BLaER1 (cell line): ENCODE measurements around the gene TMPRSS11A.

Experiments
- H3K27ac ChIP-seq: shearing (Covaris generic); formaldehyde crosslinking; 2 replicates; pipeline ENCODE4 v1.8.1; 2022
- H3K27me3 ChIP-seq: shearing (Covaris generic); formaldehyde crosslinking; 2 replicates; pipeline ENCODE4 v1.8.1; 2022
- H3K36me3 ChIP-seq: shearing (Covaris generic); formaldehyde crosslinking; 2 replicates; pipeline ENCODE4 v1.8.1; 2022
- H3K4me1 ChIP-seq: shearing (Covaris generic); formaldehyde crosslinking; 2 replicates; pipeline ENCODE4 v1.8.1; 2022
- H3K4me2 ChIP-seq: shearing (Covaris generic); formaldehyde crosslinking; 2 replicates; pipeline ENCODE4 v1.8.1; 2022
- H3K4me3 ChIP-seq: shearing (Covaris generic); formaldehyde crosslinking; 2 replicates; pipeline ENCODE4 v1.8.1; 2022
- H3K9ac ChIP-seq: shearing (Covaris generic); formaldehyde crosslinking; 2 replicates; pipeline ENCODE4 v1.8.1; 2022
- H3K9me3 ChIP-seq: shearing (Covaris generic); formaldehyde crosslinking; 2 replicates; pipeline ENCODE4 v1.8.1; 2022
- H4K20me1 ChIP-seq: shearing (Covaris generic); formaldehyde crosslinking; 2 replicates; pipeline ENCODE4 v1.8.1; 2022
- Cebpa-rat ChIP-seq: shearing (Covaris generic); IDR thresholded peaks from 2 replicates; pipeline ENCODE4 v1.8.1; 2022

Gene TMPRSS11A

DNA sequence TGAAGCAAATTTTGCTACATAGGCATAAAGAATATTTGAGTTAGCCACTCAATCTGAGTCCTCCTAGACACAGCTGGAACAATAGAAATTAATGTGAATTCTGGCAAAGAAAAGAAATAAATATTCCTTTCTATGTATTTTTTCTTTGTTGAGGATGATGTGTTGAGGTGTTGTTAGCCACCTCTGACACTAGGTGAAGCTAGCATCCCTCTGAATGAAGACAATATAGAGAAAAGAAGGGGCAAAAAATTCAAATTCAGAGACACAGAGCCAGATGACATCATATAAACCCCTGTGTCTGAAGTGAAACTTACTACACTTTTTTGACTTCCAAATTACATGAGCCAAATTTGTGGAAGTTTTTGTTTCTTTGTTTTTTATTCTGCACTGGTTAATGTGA is 44.9 kb downstream of the TMPRSS11A start:
- Histone ChIP-seq H4K20me1 (no peaks in the 10 kb centered on the region), H3K4me1 (peaks cover 8% of the 10 kb centered on the region), H3K4me3 (no peak overlapping the region), H3K36me3 (no peaks in the 10 kb centered on the region), H3K9me3 (no peaks in the 10 kb centered on the region), H3K27me3 (no peaks in the 10 kb centered on the region), H3K4me2 (no peak overlapping the region), H3K27ac (no peak overlapping the region), H3K9ac (no peak overlapping the region)
- no peak for TF ChIP-seq Cebpa-rat

DNA sequence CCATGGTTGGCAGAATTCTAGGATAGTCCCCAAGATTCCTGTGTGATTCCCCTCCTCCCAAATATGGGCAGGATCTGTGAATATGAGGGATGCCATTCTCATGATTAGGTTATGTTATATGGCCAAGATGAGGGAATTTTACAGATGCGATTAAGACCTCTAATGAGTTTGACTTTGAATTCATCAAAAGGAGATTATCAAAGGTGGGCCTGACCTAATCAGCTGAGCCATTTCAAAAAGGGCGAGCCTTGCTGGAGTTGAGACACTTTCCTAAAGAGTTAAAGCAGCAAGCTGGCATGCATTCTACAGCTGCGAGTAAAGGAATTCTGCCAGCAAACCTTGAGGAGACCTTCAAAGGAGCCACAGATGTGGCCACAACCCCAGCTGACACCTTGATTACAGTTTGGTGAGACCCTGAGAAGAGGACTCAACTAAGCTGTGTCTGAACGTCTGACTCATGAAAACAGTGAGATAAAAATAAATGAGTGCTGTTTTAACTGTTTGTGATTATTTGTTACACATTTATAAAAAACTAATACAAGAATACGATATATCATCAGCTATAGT is 47.8 kb downstream of the TMPRSS11A start:
- TF ChIP-seq Cebpa-rat: no peak
- H3K4me3 ChIP-seq: no peak overlapping the region
- no peak overlapping the region for H3K27ac ChIP-seq
- no peaks in the 10 kb centered on the region for H4K20me1 ChIP-seq
- no peaks in the 10 kb centered on the region for H3K9me3 ChIP-seq
- H3K36me3 ChIP-seq: no peaks in the 10 kb centered on the region
- no peaks in the 10 kb centered on the region for H3K27me3 ChIP-seq
- no peaks in the 10 kb centered on the region for H3K4me1 ChIP-seq
- H3K9ac ChIP-seq: no peak overlapping the region
- no peak overlapping the region for H3K4me2 ChIP-seq

DNA sequence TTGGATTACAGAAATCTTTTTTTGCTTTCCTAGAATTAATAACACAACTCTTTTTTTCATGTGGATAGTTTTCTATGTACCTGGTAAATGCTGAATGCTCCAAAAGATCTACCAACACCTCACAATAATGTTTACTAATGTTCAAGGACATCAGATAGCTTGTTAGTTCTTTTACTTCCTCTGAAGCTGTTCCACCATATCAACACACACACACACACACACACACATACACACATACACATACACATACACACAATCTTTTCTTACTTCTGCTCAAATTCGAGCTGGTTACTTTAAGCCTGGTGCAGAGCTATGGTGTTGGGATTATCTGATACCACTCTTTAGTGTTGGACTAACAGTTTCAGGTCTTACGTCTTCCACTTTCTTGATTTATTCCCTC is 51.2 kb downstream of the TMPRSS11A start:
- H3K9me3 ChIP-seq: no peaks in the 10 kb centered on the region
- no peak overlapping the region for H3K27ac ChIP-seq
- H4K20me1 ChIP-seq: no peaks in the 10 kb centered on the region
- H3K4me1 ChIP-seq: no peaks in the 10 kb centered on the region
- H3K4me3 ChIP-seq: no peak overlapping the region
- H3K9ac ChIP-seq: no peak overlapping the region
- TF ChIP-seq Cebpa-rat: no peak
- no peak overlapping the region for H3K4me2 ChIP-seq
- no peaks in the 10 kb centered on the region for H3K36me3 ChIP-seq
- H3K27me3 ChIP-seq: no peaks in the 10 kb centered on the region

DNA sequence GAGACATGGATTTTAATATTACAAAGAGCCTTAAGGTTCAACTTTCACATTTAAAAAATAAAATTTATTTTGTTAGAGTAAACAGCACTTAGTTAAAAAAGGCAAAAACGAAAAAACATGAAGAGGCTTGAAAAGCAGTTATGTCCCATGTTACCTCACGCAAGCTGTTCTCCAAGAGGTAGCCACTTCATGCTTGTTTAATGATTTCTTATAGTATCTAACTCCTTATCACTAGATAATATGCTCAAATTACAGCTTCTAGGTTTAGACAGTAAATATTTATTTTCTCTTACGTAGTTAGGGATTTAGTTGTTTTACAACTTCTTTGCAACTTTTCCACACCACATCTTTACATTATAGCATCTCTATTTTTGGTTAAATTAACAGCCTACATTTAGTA is 51.7 kb downstream of the TMPRSS11A start:
- H3K36me3 ChIP-seq: no peaks in the 10 kb centered on the region
- no peaks in the 10 kb centered on the region for H3K9me3 ChIP-seq
- no peaks in the 10 kb centered on the region for H4K20me1 ChIP-seq
- H3K9ac ChIP-seq: no peak overlapping the region
- H3K4me3 ChIP-seq: no peak overlapping the region
- TF ChIP-seq Cebpa-rat: no peak
- H3K27ac ChIP-seq: no peak overlapping the region
- no peak overlapping the region for H3K4me2 ChIP-seq
- no peaks in the 10 kb centered on the region for H3K27me3 ChIP-seq
- no peaks in the 10 kb centered on the region for H3K4me1 ChIP-seq

DNA sequence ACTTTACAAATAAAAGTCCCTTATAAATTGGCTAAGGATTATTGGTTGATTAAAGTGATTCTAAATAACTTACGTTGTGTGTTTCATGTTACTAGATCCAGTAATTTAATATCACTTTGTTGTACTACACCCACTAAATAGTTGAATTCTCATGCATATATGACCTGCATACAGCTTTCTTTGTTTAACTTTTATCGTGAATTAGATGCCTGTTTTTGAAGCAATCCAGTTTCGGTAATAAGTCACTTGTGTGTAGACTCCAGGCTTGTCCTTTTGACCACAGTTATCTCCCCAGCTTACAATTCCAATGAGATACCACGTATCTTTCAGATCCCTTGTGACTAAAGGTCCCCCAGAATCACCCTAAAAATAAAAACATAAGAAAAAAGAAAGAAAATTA is 52.2 kb downstream of the TMPRSS11A start:
- Histone ChIP-seq H3K27me3 (no peaks in the 10 kb centered on the region), H3K4me3 (no peak overlapping the region), H3K4me1 (no peaks in the 10 kb centered on the region), H3K4me2 (no peak overlapping the region), H3K9me3 (no peaks in the 10 kb centered on the region), H4K20me1 (no peaks in the 10 kb centered on the region), H3K36me3 (no peaks in the 10 kb centered on the region), H3K9ac (no peak overlapping the region), H3K27ac (no peak overlapping the region)
- no peak for TF ChIP-seq Cebpa-rat

DNA sequence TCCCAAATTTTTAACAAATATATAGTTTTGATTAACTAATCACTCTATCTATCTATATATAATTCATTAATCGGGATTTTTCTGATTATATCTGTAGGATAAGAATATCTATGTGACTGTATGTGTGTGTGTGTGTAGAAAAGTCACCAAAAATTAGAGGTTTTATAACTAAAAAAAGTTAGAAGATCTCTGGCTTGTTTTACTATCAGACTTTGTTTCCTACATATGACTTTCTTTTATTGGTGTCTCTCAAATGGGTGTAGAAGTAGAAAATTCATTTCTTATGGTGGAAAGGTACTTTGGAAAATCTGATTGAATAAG is 52.7 kb downstream of the TMPRSS11A start:
- no peaks in the 10 kb centered on the region for H3K27me3 ChIP-seq
- H3K9ac ChIP-seq: no peak overlapping the region
- no peak overlapping the region for H3K4me3 ChIP-seq
- H3K27ac ChIP-seq: no peak overlapping the region
- H4K20me1 ChIP-seq: no peaks in the 10 kb centered on the region
- no peak for TF ChIP-seq Cebpa-rat
- H3K36me3 ChIP-seq: no peaks in the 10 kb centered on the region
- no peak overlapping the region for H3K4me2 ChIP-seq
- no peaks in the 10 kb centered on the region for H3K9me3 ChIP-seq
- H3K4me1 ChIP-seq: no peaks in the 10 kb centered on the region

DNA sequence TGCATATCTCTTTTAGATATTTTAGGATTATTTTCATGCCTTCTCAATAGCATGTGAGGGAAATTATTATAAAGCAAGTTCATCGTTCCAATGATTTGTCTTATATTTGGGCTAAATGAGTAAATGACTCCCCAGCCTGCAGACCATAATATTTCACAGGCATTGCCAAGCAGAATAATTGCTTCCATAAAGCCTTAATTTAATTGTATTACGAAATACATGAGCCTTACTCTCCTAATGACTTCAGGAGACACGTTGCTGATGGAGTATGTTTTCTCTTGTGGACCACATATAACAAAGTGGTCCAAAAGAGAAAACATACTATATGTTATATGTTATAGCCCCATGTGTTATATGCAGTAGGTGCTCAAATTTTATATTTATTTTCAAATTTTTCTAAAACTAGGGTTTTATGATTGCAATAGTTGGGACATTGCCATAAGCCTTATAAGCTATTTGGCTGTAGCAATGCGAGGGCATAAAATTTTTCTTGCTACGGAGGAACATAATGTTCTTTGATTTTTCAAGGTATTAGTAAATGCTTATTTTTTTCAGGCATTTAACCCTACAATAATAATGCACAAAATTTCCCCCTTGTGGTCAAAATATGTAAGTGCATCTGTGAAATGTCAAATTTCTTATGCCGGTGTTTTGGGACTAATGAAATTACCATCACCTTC is 53.2 kb downstream of the TMPRSS11A start:
- Histone ChIP-seq H3K27me3 (no peaks in the 10 kb centered on the region), H3K4me3 (no peak overlapping the region), H3K4me1 (no peaks in the 10 kb centered on the region), H4K20me1 (no peaks in the 10 kb centered on the region), H3K27ac (no peak overlapping the region), H3K4me2 (no peak overlapping the region), H3K9me3 (no peaks in the 10 kb centered on the region), H3K36me3 (no peaks in the 10 kb centered on the region), H3K9ac (no peak overlapping the region)
- TF ChIP-seq Cebpa-rat: no peak

DNA sequence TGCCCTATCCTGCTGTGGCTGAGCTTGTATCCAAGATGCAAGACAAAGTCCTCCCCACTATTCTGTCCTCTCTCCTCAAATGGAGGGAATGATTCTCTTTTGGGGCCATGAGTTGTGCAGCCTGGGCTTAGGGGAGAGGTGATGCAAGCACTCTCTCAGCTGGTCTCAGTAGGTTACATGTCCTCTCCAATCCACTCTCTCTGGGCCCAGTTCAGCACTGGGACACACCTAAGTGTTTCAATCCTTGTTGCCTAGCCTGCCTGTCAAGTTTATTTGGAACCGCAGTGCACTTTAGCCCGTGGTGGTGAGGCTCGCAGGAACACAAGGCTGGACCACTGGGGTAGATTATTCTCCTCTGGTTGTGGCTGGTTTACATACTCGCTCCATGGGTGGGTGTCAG is 55.6 kb downstream of the TMPRSS11A start:
- Histone ChIP-seq H3K9ac (no peak overlapping the region), H3K4me3 (no peak overlapping the region), H3K27ac (no peak overlapping the region), H4K20me1 (no peaks in the 10 kb centered on the region), H3K36me3 (no peaks in the 10 kb centered on the region), H3K4me2 (no peak overlapping the region), H3K27me3 (no peaks in the 10 kb centered on the region), H3K9me3 (no peaks in the 10 kb centered on the region), H3K4me1 (no peaks in the 10 kb centered on the region)
- TF ChIP-seq Cebpa-rat: no peak

DNA sequence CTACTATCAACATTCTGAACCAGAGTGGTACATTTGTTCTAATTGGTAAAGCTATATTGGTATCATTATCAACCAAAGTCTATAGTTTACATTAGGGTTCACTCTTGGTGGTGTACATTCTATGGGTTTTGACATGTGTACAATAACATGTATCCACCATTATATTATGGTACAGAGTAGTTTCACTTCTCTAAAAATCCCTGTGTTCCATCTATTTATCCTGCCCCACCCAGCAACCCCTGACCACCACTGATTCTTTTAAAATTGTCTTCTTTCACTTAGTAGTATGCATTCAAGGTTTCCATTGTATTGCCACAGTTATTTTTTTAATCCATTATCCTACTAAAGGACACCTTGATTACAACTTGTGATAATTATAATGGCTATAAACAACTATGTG is 64.2 kb downstream of the TMPRSS11A start:
- Histone ChIP-seq H3K36me3 (no peaks in the 10 kb centered on the region), H3K27ac (no peak overlapping the region), H3K4me1 (no peaks in the 10 kb centered on the region), H3K9ac (no peak overlapping the region), H3K4me3 (no peak overlapping the region), H3K9me3 (peaks cover 11% of the 10 kb centered on the region), H3K4me2 (no peak overlapping the region), H3K27me3 (no peaks in the 10 kb centered on the region), H4K20me1 (no peaks in the 10 kb centered on the region)
- no peak for TF ChIP-seq Cebpa-rat

DNA sequence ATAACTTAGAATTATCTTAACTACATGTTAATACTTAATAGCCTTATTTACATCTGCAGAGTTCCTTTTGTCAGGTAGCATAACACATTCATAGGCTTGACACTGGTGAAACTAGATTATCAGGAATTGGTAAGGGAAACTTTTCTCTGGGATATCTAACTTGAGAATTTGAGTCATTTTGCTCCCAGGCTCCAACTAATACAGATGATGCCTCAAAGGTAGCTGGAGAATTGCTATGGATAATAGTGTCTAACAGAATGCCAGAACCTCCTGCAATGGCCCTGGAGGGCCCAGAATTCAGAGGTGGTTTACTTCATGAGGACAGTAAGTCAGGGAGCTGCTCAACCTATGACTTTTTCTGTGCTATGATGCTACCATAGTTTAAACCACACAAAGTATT is 65.6 kb downstream of the TMPRSS11A start:
- H3K4me2 ChIP-seq: no peak overlapping the region
- no peaks in the 10 kb centered on the region for H3K4me1 ChIP-seq
- no peak overlapping the region for H3K27ac ChIP-seq
- H3K27me3 ChIP-seq: no peaks in the 10 kb centered on the region
- no peak overlapping the region for H3K9ac ChIP-seq
- TF ChIP-seq Cebpa-rat: no peak
- H3K36me3 ChIP-seq: no peaks in the 10 kb centered on the region
- peaks cover 11% of the 10 kb centered on the region for H3K9me3 ChIP-seq
- no peaks in the 10 kb centered on the region for H4K20me1 ChIP-seq
- no peak overlapping the region for H3K4me3 ChIP-seq
